Fibroblast of skin of left biceps (primary cell): ENCODE data around the gene PIGM.
"Not testable (repeated sequence)": the region's sequence is repeated elsewhere in the genome, so short reads cannot be mapped to it uniquely, and the experiment has no call there.

Experiments
- DNase-seq, 2 experiments: peaks; one replicate each; pipeline ENCODE4 v3.0.0-alpha.2; 2013; ENCODE audit warnings: low read depth in 2 of 2

The PIGM gene

DNA sequence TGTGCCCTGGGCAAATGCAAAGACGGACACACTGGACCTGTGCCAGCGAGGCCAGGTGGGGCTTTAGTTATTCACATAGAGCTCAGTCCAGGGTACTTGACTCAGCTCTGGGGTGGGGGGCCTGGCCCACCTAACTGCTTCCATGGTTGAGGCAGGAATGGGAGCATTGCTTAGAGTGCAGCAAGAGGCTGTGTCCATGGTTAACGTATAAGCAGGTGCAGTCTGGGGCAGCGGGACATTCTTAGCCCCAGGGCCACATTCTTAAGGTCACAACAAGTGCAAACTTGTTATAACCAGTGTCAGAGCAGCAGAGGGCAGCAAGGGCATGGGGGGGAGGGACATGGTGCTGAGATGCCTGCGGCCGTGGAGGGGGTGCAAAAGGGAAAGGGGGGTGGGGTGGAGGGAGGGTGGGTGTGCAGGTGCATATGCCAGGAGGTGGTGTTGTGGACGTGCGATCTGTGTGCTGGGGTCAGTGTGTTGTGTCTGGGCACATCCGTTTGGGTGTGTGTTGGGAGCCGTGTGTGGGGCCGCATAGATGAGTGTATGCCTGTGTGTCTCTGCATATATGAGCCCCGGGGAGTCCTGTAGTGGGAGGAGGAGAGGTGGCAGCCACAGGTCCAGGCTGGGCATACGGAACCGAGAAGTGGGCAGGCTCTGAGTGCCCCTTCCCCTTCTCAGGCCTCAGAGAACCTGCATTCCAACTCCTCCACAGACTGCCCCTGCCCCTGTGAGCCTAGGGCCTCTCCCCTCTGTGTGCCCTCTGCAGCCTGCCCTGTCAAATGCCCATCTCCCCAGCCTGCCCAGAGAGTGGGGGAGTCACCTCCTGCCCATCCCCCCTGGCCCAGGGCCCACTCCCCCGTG, 29.8 kb upstream of the PIGM start:
- DNase-seq, result no peak

DNA sequence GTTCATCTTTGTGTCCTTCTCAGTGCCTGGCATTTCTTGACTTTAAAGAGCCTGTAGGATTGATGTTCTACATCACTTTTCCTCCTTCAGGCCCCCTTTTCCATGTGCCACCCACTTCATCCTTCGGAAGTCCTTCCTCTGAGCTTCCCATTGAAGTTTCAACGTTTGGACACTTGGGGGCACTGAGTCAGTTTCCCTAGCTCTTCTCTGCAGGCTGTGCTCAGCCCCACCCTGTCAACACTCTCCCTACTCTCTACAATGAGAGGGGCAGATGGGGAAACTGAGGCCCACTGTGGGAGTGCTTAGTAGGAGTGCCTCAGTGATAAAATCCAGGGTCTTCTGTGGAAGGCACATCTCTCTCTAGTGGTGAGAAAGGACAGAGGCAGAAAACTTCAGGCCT, 26.3 kb upstream of the PIGM start:
- no peak for DNase-seq

DNA sequence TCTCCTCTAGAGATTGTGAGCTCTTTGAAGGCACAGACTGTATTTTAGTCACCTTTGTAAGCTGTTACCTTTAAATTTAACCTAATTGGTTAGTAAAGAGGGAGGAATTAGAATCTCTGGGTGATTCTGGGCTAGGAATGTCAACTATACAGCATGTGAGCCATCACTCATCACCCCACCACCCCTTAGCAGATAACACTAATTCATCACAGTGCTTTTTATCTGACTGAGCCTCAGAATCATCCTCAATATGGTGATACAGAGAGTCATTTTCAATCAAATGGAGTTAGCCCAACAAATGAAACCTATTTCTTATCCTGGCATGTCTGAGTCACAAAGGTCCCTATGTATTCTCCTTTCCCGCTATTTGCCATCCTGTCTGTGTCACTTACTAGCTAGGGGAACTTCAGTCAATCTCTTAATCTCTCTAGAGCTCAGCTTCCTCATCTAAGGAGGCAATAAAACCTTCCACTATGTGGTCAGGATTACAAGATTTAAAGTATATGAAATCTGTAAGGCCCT, 24.9 kb upstream of the PIGM start:
- DNase-seq, result no peak

DNA sequence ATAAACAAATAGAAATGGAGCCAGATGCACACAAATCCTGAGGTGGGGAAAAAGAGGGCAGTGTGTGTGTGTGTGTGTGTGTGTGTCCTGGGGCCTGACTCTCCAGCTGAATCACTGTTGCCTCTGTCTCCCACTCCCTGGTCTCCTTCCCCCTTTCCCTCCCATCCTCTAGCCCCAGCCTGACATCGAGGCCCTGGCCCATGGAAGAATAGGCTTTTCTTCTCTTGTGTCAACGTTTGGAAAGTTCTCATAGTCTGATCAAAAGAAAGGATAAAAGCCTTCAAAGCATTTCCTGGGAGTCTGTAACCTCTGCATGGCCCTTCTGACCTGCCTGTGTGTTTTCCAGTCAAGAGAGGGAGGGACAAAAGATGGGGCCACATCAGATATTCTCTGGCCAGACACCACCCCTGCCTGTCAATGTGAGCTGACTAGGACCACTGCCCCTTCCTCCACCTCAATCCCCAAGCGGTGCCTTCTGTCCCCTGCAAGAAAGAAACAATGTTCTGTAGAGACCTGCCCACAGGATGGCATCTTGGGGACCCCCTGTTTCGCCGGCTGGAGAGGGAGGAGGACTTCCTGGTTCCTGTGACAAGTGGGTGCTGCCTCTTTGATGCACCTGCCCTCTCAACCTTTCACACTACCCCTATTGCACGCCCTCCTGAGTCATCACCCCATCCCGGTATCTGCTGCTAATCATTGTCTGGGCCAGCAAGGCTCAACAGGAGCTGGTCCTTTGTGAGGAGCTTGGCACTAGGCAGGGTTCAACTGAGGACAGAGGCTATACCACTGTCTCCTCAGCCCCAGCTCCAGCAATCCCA, 22.0 kb upstream of the PIGM start:
- no peak for DNase-seq

DNA sequence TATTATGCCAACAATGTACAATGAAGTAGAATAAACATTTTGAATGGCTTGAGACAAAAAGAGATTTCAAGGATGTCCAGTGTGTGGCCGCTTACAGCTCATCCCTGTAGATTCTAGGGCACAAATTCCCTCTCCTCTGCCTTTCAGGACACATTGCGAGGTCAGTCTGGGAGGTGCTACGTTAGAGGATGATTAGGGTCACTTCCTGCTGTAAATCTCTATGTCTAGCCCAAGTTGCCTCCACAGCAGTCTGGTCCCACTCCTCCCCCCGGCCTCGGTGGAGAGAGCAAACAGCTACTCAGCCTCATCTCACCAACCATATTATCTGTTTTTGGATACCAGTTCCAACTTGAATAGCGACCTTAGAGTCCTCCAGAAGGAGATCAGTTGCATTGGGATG, 21.1 kb upstream of the PIGM start:
- DNase-seq, result no peak

DNA sequence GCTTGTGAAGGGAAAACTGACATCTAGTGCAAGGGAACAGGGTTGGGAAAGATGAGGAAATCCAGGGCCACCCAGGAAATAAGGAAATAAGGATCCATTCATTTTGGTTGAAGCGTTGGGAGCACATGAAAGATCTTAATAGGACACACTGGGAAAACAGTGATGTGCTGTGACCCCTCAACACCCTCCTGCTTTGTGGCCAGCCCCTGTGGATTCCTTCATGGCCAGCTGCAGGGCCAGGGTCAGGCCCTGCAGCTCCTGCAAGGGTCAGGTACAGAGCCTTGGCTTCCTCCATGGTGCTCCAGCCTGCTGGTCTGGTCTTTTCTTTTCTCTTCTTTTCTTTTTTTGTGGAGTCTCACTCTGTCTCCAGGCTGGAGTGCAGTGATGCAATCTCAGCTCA, 18.8 kb upstream of the PIGM start:
- no peak for DNase-seq

DNA sequence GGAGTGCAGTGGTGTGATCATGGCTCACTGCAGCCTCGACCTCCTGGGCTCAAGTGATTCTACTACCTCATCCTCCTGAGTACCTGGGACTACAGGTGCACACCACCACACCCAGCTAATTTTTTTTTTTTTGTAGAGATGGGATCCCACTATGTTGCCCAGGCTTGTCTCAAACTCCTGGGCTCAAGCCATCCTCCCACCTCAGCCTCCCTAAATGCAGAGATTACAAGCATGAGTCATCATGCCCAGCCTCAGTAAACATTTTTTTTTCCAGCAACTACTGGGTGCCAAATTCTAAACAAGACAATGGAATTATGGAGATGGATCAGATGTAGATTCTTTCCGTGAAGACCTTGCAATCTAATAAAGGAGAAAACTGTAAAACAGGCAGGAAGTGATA, 18.4 kb upstream of the PIGM start:
- DNase-seq, result not testable (repeated sequence)

DNA sequence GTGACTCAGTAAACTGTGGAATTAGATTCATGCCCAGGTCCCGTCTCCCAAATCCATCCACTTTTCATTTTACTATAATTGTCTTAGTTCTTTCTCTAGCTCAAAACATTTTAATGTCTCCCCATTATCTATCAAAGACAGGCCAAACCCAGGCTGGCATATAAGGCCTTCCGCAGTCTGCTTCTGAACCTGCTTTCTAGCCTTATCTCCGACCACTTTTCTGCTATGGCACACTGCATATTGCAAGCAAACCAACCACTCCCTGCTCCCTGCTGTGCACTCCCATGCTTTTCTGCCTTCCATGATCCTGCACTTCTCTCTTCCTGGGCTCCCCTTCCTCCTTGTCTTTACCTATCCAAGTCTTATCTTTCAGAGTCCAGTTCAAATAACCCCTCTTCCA, 17.3 kb upstream of the PIGM start:
- DNase-seq, result no peak

DNA sequence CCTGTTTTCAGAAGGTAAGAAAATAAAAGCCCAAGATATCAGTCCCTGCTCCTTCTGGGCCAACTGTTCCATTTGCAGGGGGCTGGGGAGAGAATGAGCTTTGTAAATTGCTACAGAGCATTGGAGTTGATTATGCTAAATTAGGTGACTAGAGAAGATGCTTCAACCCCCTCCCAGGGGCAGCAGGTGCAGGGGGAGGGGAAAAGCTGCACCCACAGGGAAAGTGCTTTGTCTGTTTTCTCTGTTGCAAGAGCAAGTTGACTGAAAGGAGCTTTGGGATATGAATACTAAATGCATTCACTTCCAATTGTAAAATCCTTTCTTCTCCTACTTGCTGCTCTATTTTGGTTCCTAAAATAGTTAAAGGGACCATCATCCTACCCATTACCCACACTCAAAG, 16.5 kb upstream of the PIGM start:
- DNase-seq, result no peak

DNA sequence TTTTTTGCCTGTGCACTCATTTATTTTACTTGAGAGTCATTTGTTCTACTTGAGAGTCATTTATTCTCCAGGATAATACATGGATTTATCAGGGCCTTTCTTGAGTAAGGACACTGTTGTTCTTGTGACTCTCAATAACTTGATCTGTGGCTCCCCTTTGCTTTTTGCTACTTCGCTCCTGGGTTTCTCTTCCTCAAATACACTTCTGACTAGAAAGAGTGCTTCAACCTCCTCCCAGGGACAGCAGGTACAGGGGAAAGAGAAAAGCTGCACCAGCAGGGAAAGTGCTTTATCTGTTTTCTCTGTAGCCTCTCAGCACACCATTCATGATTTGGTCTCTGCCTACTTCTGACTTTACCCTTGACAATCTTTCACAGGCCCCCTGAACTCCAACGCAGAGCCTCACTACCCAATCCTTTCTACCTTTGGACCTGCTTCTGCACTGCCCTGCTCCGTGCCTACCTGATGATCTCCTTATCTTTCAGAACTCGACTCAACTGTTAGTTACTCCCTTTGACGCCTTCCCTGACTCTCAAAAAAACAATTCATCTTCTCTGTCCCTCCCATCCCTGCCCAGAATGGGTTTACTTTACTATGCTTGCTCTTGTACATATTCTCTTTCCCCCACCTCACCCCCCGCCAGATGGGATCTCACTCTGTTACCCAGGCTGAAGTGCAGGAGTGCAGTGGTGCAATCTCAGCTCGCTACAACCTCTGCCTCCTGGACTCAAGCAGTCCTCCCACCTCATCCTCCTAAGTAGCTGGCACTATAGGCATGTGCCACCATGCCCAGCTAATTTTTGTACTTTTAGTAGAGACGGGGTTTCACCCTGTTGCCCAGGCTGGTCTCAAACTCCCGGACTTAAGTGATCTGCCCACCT, 15.6 kb upstream of the PIGM start:
- DNase-seq, result no peak

DNA sequence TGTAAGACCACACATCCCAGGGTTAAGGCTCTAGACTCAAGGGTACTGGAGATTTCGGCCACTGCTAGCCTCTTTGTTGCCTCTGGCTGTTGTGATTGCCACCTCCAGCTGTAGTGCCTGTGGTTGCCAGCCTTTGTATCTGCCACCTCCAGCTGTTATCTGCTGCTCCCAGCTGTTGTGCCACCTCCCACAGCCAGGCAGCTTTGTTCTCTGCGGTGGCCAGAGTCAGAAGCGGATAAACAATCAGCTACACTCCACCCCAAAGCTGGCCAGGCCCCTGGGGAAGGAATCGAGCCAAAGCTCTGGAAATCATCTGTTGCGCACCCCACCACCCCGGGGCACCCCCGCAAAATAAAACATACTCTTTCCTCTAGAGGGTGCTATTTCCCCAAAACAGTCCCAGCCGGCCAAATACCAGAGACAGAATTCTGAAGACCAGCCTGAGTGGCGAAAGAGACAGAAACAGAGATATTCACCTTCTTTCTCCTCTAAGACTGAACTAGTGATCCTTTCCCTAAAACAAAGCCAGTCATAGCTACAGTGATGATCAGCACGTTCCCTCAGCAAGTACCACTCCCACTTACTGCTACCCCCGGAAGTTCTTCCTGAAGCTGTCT, 14.8 kb upstream of the PIGM start:
- DNase-seq, result no peak

DNA sequence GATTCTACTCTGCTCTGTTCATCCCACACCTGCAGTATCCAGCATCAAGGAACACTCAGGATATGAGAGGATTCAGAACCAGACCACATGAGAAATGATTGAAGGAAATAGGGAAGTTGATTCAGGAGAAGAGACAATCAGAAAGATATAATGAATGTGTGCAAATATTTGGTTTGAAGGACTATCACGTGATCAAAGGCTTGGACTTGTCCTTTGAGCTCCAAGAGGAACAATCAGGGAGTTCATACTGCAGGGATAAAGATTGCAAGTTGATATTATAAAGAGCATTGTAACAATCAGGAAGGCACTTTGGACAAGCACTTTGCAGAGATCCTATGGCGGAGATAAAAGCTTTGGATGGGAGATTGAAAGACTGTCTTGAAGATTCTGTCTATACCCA, 13.9 kb upstream of the PIGM start:
- DNase-seq, result no peak

DNA sequence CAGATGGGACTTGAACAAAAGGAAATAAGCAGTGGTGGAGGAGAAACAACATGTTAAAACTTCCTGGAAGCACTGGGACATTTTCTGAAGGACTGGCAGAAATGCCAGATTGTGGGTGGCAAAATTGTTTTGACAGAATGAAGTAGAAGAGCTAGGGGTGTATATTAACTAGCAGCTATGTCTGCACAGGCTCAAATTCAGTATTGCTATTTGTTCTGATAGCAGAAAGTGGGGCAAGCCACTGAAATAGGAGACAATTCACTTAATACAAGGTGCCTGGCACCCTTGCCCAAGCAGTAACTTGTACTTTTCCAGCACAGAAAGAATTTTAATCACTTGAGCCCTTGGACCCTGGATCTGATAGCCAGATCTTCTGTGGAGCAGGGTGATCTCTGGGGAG, 11.8 kb upstream of the PIGM start:
- no peak for DNase-seq

DNA sequence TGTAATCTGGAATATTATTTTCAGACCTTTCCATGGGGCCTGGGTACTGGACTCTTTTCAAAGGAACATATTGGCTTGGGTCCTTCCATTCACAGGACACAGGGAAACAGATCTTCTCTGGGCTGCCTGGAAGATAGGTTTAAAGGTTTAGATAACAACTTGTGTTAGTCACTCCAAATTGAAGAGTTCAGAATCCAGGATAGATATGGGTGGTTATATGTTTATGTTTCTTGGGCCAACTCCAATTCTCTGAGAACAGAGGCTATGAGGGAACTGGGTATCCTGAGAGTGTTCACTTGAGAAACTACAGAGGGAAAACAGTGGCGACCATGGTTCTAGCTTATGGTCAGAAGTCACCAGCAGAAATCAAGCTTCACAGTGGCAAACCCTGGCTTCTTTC, 8.7 kb upstream of the PIGM start:
- DNase-seq, result no peak

DNA sequence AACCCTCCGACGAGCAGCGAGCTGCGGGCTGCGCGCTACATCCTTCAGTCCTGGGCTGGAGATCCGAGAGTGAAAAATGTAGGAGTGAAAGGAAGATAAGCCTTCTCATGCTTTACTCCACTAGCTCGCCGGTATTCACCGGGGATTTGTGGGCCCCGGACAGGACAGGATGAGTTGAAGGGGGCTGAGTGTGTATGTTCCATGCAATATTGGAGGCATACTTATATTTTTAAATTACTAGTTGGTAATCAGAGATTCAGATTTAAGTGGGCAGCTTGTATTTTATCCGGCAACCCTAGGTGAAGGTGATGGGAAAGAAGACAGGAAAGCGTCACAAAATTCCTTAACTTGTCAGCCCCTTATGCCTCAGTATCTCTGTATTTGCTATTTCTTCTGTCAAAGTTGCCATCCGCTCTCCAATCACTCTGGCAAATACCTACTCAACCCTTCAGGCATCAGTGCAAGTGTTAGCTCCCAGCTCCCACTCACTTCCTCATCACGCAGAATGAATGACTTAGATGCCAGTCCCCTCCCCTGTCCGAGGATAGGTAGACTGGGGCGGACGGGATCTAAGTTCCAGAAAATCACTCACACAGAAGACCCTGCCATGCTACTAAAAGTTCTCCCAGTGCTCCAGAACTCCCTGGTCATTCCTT, 503 bp upstream of the PIGM start:
- DNase-seq, result no peak

DNA sequence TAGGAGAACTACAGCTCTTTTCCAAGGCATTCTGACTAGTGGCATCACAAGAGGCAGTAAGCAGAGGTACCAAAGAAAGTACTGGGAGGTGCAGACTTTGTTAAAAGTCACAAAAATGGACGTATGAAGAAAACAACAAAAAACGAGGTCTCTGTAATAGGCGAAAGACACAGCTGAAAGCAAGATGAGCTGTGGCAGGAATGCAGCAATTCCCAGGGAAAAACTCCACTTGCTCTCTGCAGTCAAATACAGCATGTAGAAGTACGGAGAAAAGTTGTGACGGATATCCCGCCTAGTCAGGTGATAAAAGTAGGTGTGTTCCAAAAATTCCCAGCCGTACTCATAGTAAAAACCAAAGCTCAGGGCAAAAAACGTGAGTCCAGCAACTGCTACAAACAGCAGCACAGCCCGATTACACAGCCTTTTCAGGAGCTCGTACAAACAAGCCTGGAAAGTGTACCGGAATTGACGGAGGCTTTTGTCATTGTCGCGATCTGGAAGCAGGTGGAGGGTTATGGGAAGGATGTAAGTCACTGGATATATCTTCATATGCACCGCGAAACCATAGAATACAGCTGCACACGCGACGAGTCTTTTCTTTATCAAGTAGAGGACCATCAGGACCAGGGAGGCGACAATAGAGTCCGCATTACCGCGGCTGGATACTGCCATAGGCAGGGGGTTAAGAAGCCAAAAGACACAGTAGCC, 979 bp downstream of the PIGM start:
- DNase-seq, result no peak

DNA sequence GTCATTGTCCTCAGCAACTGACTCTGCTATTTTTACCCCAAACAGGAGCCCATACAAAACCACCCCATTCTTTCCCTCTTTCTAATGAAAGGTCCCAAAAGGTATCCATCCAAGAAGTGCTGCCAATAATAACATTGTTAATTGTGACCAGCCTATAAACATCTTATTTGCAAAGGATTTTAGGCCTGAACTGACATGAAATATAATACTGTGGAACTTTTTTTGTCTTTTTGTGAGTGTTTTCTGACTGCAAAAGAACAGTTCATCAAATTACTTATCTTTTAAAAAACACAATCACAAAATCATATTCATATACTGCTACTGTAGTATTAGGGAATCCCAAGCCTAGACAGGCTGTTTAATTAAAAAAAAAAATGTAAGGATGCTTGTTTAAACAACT, 3.4 kb downstream of the PIGM start:
- DNase-seq, result no peak

DNA sequence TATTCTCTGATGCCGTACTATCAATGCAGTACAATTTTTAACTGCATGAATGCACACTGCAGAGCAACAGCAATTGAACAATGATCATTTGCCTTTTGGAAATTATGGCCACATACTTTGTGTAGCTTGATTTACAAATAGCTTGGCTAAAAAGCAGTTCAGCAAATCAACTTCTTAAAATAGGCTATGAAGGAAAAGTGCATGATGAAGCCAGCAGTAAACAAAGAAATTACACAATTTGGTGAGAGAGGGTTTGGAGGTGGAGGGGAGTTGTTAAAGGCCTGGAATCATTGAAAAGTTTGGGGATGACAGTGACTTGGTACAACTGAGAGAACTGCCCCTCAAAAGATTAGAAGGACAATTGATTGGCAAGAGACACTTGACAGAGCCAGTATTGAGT, 6.5 kb downstream of the PIGM start:
- no peak for DNase-seq

DNA sequence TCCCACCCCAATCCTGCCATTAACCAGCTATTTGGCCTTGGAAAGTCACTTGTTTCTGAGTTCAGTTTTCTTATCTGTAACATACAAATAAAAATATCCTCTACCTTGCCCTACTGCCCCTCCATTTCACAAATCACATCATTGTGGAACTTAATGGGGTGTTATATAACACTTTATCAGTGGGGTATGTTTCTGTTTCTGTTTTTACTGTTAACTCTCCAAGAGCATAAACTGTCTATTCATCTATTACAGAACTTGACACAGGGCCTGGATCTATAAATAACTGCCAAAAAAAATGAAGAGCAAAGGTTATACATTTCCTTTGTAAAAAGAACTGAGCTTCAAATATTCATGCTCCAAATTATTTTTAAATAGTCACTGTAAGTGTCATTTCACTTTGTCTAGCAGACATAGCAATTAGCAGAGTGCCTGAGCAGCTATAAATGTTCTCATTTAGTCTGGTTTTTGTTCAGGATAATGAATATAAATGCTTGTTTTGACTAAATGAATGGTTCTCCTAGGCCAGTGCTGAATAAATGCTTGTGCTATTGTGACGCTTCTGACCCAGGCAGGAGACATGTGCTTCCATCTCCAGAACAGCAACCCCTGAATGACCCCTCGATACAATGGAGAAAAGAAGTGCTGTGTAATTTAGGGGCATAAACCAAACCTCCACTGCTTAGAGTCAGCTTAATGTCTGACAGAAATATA, 7.4 kb downstream of the PIGM start:
- DNase-seq, result no peak
